Upper lobe of left lung (tissue), 6 donors: Measurements from ENCODE around the gene FOLR2. TPM values are rescaled to one million over a fixed set of nuclear protein-coding genes. Genes with fewer than 3 reads are reported as not detected.

Source experiments
- ATAC-seq, 2 donors: fragments of 200-7000 bp; cut with Tn5 transposase; one replicate each; pipeline ENCODE4 v1.9.1; 2022; ENCODE audit warnings: mild to moderate bottlenecking in 2 of 2, moderate library complexity in 2 of 2; ENCODE audit not compliant: low FRiP score in 2 of 2
- DNase-seq, 2 donors: peaks; one replicate each; pipeline ENCODE4 v3.0.0-alpha.2; 2019 to 2020
- H3K27ac ChIP-seq, 4 donors: fragments of 200-600 bp; sonication (generic); one replicate each; pipeline ENCODE4 v1.5.1; 2016 to 2019
- H3K27me3 ChIP-seq, 4 donors: fragments of 200-600 bp; sonication (generic); one replicate each; pipeline ENCODE4 v1.5.1; 2017 to 2019
- H3K36me3 ChIP-seq, 4 donors: fragments of 200-600 bp; sonication (generic); one replicate each; pipeline ENCODE4 v1.5.1; 2016 to 2019
- H3K4me1 ChIP-seq, 4 donors: fragments of 200-600 bp; sonication (generic); one replicate each; pipeline ENCODE4 v1.5.1; 2018 to 2019
- H3K4me3 ChIP-seq, 4 donors: fragments of 200-600 bp; sonication (generic); one replicate each; pipeline ENCODE4 v1.5.1; 2017 to 2019; ENCODE audit warnings: mild to moderate bottlenecking in 2 of 4, moderate library complexity in 1 of 4
- H3K9me3 ChIP-seq, 4 donors: fragments of 200-600 bp; sonication (generic); one replicate each; pipeline ENCODE4 v1.5.1; 2018 to 2019
- EP300 ChIP-seq, 4 donors: sonication (generic); formaldehyde crosslinking; IDR thresholded peaks; one replicate each; pipeline ENCODE4 v1.5.1; 2017; ENCODE audit warnings: antibody characterized with exemption in 4 of 4, control low read depth in 2 of 4
- POLR2A ChIP-seq, 4 donors: fragments of 450-650 bp; IDR thresholded peaks; one replicate each; pipeline ENCODE4 v1.5.1; 2016 to 2017; ENCODE audit warnings: antibody characterized with exemption in 4 of 4, mild to moderate bottlenecking in 2 of 4
- POLR2AphosphoS5 ChIP-seq, 2 donors: sonication (generic); formaldehyde crosslinking; IDR thresholded peaks; one replicate each; pipeline ENCODE4 v1.5.1; 2017; ENCODE audit warnings: antibody characterized with exemption in 2 of 2
- WGBS, 2 donors: methylation state at CpG; one replicate each; pipeline ENCODE4 v1.1.5; 2017 to 2018; 5-methylcytosine and 5-hydroxymethylcytosine counted together
- total RNA-seq, 6 donors: library from RNA; depleted of rRNA in 4 of 6; stranded (reverse); fragments of >200 nt in 4 of 6; gene quantifications; one replicate each; pipeline versions ENCODE4 v1.1.0 to v1.2.1, GENCODE V29; 2016 to 2021
- TF ChIP-seq, protein P1 (sequence below), 6 experiments: fragments of 450-650 bp in 4 of 6; fragments of 200-600 bp in 2 of 6; sonication (generic) in 2 of 6; IDR thresholded peaks; one replicate each; pipeline ENCODE4 v1.5.1; 2016 to 2019; ENCODE audit warnings: antibody characterized with exemption in 6 of 6
- donor health status: DM: no; HTN: no; CAD: no; lungs with moderate emphysema.
- donor health status: DM: no; HTN: yes; CAD: no; lungs with severe emphysema.

FOLR2 gene
- total RNA-seq, 6 donors from 2014 or later: 4.8 to 28.7 (median 12.8) TPM

DNA sequence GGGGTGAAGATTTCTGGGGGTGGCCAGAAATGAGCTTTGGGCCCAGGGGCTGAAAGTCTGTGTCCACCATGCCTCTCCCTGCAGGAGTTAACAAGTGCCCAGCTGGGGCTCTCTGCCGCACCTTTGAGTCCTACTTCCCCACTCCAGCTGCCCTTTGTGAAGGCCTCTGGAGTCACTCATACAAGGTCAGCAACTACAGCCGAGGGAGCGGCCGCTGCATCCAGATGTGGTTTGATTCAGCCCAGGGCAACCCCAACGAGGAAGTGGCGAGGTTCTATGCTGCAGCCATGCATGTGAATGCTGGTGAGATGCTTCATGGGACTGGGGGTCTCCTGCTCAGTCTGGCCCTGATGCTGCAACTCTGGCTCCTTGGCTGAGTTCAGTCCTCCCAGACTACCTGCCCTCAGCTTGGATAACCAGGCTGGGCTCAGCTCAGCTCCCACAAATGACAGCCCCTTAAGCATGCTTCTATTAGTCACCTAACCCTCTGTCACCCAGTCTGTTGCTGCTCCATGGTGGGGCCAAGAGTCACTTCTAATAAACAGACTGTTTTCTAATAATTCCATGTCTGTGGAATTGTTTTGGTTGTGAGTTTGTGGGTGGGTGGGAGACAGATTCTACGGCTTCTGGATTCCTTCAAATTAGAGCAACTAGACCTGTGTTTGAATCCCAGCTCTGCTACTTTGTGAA lies 4.9 kb downstream of the FOLR2 start:
- DNase-seq: peak in 1 of 2 donors; percentile 52
- Histone ChIP-seq H3K27ac (peak overlapping the region; percentile 96 to 98 (median 98)), H3K4me3 (no peak overlapping the region), H3K9me3 (no peaks in the 10 kb centered on the region), H3K27me3 (no peaks in the 10 kb centered on the region), H3K36me3 (no peaks in the 10 kb centered on the region), H3K4me1 (peaks cover 19 to 35% (median 26%) of the 10 kb centered on the region in 4 donors)
- 66 to 84% methylated on average over 7 of the region's 7 CpGs for WGBS, 2 donors
- no peak for TF ChIP-seq POLR2AphosphoS5 (IDR thresholded peaks at IDR 0.05)
- no peak for TF ChIP-seq EP300 (IDR thresholded peaks at IDR 0.05)
- TF ChIP-seq POLR2A (IDR thresholded peaks at IDR 0.05): no peak
- TF ChIP-seq, protein P1, sequence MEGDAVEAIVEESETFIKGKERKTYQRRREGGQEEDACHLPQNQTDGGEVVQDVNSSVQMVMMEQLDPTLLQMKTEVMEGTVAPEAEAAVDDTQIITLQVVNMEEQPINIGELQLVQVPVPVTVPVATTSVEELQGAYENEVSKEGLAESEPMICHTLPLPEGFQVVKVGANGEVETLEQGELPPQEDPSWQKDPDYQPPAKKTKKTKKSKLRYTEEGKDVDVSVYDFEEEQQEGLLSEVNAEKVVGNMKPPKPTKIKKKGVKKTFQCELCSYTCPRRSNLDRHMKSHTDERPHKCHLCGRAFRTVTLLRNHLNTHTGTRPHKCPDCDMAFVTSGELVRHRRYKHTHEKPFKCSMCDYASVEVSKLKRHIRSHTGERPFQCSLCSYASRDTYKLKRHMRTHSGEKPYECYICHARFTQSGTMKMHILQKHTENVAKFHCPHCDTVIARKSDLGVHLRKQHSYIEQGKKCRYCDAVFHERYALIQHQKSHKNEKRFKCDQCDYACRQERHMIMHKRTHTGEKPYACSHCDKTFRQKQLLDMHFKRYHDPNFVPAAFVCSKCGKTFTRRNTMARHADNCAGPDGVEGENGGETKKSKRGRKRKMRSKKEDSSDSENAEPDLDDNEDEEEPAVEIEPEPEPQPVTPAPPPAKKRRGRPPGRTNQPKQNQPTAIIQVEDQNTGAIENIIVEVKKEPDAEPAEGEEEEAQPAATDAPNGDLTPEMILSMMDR (IDR thresholded peaks at IDR 0.05): no peak
- no peak for ATAC-seq

DNA sequence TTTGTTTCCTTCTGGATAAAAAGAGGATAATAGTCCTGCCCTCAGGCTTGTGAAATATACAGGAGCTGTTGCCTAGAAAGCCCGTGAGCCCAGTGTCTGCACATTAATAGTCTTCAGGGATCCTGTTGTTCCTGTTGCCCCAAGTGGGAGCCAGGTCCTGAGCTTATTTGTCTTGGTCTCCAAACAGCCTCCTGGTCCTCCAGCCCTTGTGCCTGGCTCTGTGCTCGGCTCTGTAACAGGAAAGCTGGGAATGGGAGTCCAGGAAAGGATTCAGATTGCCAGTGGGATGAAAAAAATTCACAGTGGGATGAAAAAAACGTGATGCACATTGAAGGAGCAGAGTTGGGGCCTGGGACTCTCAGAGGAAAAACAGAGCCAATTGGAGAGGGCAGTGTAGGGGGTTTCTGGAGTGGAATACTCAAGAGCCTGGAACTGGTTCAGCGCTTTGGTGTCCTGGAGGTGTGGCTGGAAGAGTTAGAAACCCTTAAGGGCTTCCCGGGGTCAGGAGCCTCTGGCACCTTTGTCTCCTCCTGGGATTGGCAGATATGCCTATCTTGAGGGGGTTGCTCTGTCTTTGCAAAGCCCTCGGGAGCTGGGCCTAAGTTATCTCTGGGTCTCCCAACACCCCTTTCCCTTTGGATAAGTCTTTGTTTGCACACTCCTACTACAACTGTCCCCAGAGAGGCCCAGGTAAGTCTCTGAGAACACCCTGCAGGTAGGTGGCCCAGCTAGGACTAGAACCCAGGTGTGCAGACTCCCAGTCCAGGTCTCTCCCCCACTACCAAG lies 5.7 kb downstream of the FOLR2 start:
- Histone ChIP-seq H3K27ac (peak overlapping the region; percentile 96 to 98 (median 98)), H3K36me3 (peaks cover 0 to 6% (median 0%) of the 10 kb centered on the region in 4 donors), H3K4me3 (peak overlapping the region; percentile 2 to 90 (median 86)), H3K9me3 (no peaks in the 10 kb centered on the region), H3K4me1 (peaks cover 23 to 40% (median 27%) of the 10 kb centered on the region in 4 donors), H3K27me3 (no peaks in the 10 kb centered on the region)
- ATAC-seq (no peak), DNase-seq (no peak)
- 54 to 60% methylated on average over 6 of the region's 6 CpGs for WGBS, 2 donors
- TF ChIP-seq, protein P1 (IDR thresholded peaks at IDR 0.05): no peak
- TF ChIP-seq POLR2AphosphoS5 (IDR thresholded peaks at IDR 0.05) (no peak), EP300 (IDR thresholded peaks at IDR 0.05) (no peak), POLR2A (IDR thresholded peaks at IDR 0.05) (no peak)

DNA sequence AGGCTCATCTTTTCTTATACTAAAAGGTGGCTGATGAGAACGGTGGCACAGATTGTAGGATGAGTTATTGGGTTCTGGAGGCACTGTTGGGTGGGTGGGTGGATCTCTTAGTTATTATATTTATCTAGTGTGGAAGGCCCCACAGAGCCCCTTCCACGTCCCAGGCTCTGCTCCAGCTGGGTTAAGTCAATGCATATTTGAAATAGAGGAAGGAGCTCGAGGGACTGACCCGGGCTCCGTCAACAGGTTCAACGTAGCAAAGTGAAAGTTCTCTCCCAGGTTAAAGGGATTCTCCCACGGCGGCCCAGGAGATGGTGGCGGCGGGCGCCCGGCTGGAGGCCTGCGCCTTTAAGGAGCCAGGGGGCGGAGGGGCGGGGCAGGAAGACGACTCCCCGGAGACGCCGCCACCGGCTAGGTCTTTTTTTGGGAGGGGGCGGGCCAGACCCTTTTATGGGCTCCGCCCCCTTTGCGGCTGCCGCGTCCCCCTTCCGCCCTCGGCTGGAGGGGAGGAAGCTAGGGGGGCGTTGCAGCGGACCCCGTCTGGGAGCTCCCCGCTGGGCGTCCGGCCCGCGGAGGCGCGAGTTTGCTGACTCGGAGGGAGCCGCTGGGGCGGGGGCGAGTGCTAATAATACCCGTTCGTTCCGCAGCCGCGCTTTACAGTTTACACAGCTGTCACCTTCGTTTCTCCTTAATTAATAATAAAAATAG lies 6.5 kb downstream of the FOLR2 start:
- H3K9me3 ChIP-seq: no peaks in the 10 kb centered on the region
- WGBS, 2 donors: 1 to 4% methylated on average over 15 to 32 of the region's 47 CpGs
- peak overlapping the region; percentile 96 to 98 (median 98) for H3K27ac ChIP-seq
- ATAC-seq (peak; percentile 93 to 95), DNase-seq (peak; percentile 96 to 98)
- no peaks in the 10 kb centered on the region for H3K27me3 ChIP-seq
- peak overlapping the region; percentile 63 to 90 (median 86) for H3K4me3 ChIP-seq
- TF ChIP-seq, protein P1 (IDR thresholded peaks at IDR 0.05): peak in 4 of 6 experiments; percentile 28 to 57 (median 34)
- TF ChIP-seq EP300 (IDR thresholded peaks at IDR 0.05): no peak
- peak in 2 of 4 donors; percentile 78 to 83 for TF ChIP-seq POLR2A (IDR thresholded peaks at IDR 0.05)
- TF ChIP-seq POLR2AphosphoS5 (IDR thresholded peaks at IDR 0.05): peak; percentile 72 to 89
- peaks cover 23 to 40% (median 29%) of the 10 kb centered on the region in 4 donors for H3K4me1 ChIP-seq
- peaks cover 0 to 12% (median 4%) of the 10 kb centered on the region in 4 donors for H3K36me3 ChIP-seq

DNA sequence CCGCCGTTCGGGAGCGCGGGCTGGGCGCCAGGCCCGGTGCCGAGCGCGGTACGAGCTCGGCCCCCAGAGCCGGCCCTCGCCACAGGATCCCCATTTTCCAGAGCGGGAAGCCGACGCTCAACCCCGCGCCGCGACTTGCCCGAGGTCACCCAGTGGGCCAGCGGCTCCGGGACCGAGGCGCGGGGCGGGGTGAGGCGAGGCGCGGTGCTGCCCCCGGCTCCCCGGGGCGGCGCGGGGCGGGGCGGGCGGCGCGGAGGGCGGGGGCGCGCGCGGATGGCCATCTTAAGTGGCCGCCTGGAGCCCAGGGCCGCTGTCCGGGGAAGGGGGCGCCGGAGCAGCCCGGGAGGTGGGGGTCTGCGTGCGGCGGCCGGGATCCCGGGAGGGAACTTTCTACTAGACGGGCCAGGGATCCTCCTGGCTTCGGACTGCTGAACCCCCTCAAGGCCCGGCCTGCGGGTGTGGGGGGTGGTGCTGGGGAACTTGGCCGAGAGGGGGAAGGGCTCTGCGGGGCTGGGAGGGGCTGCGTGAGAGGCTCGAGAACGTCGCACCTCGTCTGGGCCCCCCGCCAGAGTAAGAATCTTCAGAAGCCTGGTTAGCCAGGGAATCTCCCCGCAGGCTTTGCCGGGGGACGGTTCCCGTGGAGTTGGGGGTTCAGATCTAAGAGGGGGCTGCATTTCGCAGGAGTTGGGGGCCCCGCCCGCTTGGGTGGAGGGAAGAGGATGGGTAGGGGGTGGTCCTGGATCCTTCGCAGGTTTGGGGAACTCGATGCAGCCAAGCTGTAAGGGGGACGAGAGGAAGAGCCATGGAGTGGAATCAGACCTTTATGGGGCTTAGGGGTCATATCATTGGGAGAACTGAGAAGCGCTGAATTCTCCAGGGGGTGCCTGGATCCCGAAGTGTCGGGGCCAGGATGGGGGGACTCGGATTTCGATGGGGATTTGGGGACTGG lies 7.3 kb downstream of the FOLR2 start:
- Histone ChIP-seq H3K27me3 (no peaks in the 10 kb centered on the region), H3K36me3 (peaks cover 2 to 20% (median 12%) of the 10 kb centered on the region in 4 donors), H3K4me1 (peaks cover 23 to 40% (median 29%) of the 10 kb centered on the region in 4 donors), H3K4me3 (peak overlapping the region; percentile 83 to 90 (median 86)), H3K9me3 (no peaks in the 10 kb centered on the region), H3K27ac (peak overlapping the region; percentile 96 to 98 (median 98))
- TF ChIP-seq POLR2AphosphoS5 (IDR thresholded peaks at IDR 0.05): no peak
- TF ChIP-seq, protein P1 (IDR thresholded peaks at IDR 0.05): no peak
- TF ChIP-seq POLR2A (IDR thresholded peaks at IDR 0.05): peak in 1 of 4 donors; percentile 38
- no peak for TF ChIP-seq EP300 (IDR thresholded peaks at IDR 0.05)
- WGBS, 2 donors: 0 to 1% methylated on average over 15 to 38 of the region's 84 CpGs
- DNase-seq (peak; percentile 82 to 96), ATAC-seq (peak; percentile 52 to 91)
